HG03442 (cell line): ENCODE data around the gene LYRM1.
"Not testable (repeated sequence)": the region's sequence is repeated elsewhere in the genome, so short reads cannot be mapped to it uniquely, and the experiment has no call there.

Source experiments
- ATAC-seq: cut with Tn5 transposase; IDR thresholded peaks from one replicate; pipeline ENCODE4 v1.9.1; 2021; ENCODE audit warnings: mild to moderate bottlenecking, moderate library complexity; ENCODE audit not compliant: unreplicated experiment

LYRM1 gene

DNA sequence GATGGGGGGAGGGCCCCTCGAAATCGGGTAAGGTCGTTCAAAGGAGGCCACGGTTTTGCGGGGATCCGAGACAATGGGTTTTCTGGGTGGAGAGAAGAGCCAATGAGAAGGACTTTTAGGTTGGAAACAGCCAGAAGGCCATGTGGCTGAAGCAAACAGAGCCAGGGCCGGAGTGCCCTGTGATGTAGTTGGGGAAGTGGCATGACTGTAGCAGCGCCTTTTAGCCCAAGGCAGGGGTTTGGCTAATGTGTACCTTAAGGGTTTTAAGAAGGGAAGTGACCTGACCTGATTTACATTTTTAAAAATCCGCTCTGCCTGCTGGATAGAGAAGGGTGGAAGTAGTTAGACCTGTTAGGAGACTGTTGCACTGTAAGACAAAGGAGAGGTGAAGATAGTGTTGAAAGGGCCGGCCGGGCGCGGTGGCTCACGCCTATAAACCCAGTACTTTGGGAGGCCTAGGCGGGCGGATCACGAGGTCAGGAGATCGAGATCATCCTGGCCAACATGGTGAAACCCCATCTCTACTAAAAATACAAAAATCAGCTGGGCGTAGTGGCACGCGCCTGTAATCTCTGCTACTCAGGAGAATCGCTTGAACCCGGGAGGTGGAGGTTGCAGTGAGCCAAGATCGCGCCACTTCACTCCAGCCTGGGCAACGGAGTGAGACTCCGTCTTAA is 1.0 kb downstream of the LYRM1 start:
- no peak for ATAC-seq

DNA sequence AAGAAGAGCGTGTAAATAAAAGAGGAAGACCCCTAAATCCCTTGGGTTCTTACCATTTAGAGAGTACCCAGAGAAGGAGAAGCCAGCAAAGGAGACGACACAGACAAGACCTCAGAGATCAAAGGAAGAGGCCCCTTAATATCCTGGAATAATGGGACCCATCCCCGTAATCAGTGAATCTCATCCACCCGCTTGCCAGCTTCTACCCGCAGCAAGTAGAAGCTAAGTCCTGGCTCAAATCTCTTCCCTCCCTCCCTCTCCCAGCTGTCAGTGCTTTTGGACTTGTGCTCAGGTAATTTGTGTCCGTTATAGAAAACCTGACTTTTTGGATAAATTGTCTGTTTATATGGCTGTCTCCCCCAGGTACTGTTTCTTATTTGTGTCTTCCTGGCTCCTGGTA is 1.9 kb downstream of the LYRM1 start:
- no peak for ATAC-seq

DNA sequence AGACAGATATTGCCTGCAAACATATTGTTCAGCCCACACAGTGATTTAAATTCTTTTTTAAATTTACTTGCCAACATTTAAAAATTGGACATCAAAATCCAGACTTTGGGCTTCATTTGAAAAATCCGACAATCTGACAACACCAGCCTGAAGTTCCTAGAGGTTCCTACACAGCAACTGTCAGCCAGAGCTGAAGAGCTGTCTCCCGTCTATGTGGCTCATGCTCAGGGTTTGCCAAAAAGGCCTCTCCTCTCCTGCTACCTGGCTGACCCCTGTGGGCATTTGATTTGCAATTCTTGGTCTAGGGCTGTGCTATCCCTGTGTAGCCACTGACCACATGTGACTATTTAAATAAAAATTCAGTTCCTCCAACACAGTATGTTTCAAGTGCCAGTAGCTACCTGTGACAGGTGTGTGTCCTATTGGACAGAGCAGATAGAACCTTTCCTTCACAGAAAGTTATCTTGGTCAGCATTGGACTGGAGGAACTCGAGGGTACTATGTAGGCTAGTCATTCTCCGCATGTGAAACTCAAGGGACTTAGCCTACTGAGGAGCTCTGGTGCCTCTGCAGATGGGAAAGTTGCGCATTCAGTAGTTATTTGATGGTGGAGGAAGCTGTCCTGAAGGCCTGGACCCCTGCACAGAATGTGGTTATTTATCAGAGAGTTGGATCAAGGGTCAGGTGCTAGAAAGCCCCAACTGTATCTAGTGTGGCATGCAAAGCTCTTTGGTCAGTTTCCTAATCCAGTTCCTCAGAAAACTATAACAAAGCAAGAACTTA is 2.7 kb downstream of the LYRM1 start:
- ATAC-seq = no peak

DNA sequence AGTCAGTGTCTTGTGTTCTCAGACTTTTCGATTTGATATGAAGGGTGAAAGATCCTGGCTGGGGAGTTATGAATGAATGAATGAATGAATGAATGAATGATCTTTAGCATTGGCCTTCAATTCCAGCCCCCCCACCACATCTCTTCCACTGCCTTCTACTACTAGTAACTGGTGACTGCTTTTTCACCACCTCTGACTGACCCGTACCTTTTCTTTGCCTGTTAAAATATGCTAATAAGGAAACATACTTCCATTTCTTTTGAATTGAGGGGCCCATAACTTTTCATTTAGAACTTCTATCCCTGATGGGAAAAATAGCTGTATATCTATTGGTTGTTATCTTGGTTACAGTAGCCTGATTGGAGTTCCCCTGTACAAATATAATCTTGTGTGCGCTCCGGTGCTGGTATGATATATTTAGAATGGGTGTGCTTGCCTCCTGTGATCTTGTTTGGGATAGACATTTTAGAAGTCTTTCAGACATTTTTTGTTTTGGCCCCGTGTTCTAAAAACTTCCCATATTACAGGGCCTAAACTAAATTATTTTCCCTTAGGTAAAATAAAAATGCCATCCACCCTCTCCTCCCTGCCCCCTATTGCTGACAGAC is 3.4 kb downstream of the LYRM1 start:
- ATAC-seq = no peak

DNA sequence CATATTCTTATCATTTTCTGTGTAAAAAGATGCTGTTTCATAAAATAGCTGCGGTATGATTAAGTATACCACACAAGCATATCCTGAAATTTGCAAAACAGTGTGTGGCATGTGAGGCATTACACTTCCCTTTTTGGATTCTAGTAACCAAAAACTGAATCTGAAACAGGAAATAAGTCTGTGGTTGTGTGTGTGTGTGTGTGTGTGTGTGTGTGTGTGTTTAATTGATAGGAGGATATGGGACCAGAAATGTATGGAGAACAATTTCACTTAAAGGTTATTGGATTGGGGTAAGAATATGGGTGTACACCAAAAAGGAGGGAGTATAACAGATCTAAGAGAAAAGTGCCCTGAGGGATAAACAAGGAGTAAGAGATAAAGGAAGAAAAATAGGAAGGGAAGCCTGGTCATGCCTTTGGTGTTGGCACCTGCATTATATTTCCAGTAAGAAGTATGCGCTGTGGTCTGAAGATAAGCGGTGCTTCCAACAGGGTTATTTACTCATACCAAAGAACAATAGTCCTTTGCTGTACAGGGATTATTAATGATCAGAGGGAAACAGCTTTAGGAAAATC is 4.0 kb downstream of the LYRM1 start:
- ATAC-seq = no peak

DNA sequence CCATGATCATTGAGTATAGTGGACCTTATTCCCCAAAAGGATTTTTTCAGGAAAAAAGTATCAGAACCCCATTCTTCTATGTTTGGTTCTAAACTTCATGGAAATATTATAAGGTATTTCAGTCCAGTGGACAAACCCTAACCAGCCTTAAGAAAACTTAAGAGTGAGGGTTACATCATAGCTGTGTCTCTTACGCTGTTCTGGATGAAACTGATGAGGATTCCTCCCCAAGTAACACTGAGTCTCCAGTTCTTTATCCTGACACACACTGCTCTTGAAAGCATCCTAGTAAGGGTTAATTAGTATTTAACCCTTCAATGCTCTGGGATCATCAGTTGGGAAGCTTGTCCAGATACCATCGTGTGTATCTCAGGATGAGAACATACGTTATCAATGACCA is 5.0 kb downstream of the LYRM1 start:
- no peak for ATAC-seq

DNA sequence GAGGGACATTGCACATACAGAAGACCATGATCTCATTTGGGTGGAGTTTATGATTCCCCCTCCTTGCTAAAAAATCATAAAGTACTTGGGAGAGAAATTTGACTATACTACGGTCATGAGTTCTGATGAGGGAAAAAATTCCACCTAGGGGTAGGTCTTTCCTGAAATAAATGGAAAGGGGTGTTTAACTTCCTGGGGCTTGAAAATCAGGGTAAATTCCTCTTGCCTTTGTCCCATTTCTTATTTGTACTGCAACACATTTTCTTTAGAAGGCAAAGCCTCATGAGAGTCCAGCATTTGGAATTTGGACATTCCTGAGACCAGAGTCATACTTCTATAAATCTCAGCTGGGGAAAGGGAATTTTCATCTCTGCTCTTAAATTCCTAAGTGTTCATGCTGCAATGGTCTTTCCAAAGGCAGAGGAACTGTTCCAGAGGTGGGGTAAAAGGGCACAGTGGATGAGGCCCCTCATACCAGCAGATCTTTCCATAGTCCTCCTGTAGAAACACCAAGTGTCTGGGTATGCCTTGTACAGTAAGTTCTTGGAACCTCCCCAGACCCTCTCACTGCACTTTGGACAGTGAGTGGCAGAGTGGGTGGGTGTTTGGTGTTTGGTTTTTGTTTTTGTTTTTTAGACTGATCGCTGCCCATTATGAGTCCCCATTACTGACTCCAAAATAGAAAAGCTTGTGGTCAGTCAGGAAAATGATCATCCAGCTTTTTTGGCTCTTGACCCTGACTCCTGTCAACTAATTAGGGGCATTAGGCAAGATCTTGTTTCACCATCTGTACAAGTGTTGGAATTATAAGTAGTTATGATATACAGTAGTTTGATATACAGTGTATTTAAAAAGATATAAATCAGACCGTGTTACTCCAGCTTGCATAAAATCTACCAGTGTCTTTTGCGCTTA is 6.0 kb downstream of the LYRM1 start:
- no peak for ATAC-seq

DNA sequence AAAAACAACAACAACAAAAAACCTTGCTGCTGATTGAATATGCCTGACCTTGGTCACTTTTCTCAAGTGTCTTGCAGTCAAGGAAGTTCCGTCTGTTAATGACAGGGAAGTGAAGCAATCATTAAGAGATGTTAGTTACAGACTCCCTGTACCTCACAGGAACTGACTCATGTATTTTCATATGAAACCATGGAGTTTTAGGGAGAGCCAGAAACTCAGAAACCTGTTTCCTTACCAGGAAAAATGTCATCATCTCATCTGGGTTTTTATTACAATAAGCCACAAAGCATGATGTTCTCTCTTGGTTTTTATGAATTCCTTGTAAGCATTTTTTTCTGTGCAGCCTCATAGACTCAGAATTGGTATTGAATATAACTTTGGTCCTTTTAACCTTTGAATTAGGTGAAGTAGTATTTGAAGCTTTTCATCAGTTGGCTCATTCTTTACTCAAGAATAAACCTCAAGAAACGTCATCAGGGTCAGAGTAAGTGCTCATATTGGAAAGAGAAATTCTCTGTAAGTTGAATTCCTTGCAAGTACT is 10.3 kb downstream of the LYRM1 start:
- no peak for ATAC-seq

DNA sequence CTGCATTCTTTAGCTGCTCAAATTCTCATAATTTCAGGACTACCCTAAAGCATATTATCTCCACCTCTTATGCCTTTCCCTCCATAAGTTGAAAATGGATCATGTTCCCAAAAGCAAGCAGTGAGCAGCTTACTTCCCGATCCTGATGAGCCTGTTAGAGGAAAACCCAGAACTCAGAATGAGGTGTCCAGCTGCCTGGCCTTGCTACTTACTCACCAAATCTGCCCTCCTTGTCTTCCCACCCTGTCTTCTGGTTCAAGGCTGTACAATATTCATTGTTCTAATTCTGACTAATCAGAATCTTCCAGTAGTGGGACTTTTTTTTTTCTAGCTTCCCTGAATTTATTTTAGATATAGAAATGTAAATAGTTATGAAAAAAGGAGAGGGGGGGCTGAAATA is 10.8 kb downstream of the LYRM1 start:
- ATAC-seq = no peak

DNA sequence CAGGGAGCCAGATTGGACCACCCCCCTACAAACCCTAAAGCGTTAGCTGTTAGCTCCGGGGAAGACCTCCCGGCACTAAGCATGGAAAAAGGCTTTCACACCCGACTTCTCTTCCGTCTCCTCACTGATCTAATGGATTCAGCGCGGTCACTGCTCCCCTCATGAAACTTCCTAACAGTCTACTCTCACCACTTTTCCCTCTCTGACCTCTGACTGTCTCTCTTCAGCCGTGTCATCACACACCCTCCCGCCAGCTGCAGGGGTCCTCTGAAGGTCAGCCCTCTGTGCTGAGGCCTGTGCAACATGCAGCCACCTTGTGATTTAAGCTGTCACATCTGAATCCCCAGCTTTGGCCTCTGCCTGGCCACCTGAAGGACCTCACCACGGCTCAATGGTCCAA is 15.7 kb downstream of the LYRM1 start:
- no peak for ATAC-seq

DNA sequence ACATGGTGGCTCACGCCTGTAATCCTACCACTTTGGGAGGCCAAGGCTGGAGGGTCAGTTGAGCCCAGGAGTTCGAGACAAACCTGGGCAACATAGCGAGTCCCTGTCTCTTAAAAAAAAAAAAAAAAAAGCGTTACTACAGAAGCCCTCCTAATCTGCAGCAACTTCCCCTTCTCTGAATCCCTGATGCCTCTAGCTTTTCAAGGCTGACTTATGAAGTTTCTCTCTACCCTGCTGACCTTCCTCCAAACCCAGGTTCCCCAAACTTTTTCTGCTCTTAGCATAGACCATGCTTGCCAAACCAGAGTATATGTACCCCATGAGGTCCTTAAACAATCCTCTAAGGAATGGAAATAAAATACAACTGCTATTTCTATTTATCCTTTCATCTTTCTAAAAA is 16.4 kb downstream of the LYRM1 start:
- no peak for ATAC-seq

DNA sequence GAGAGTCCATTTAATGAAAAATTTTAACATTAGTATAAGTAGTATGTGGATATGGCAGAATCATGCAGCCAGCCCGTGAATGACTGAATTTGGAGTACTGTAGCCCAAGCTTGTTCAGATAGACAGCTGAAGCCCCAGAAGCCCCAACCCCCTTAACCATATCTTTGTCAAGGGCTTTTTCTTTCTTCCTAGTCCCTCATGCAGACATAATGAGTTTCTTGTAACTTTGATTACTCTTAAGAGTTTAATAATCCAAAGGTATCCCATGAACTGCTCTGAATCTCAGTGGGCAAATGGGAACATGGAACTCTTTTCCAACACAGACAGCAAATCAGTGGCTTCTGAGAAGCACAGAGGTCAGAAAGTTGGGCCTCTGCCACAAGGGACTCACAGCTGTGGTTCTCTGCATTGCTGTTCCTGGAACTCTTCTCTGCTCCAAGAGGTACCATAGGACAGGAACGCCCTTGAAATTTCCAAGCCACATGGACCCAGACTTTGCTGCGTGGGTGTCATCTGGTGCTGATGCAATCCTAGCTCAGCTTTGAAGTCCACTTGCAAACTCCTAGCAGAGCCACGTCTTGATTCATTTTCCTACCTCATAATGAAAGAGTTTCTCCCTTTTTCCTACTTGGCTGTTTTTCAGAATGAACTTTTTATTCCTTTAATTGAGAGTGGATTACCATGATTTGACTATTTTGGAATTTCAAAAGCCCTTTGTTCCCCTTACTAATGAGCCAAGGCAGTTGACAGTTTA is 18.1 kb downstream of the LYRM1 start:
- ATAC-seq = no peak

DNA sequence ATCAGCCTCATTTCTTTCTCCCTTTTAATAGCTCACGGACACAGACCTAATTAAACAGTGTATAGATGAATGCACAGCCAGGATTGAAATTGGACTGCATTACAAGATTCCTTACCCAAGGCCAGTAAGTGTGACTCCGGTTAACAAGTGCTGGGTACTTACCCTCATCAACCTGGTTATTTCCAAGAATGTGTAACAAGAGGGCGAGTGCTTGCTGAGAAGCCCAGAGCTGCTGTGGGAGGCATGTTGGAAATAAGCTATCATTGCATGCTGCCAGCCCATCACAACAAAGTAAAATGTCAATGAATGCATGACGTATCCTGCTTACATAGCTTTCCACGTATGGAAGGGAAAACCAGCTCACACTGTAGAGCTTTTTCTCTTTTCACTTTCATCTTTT is 19.5 kb downstream of the LYRM1 start:
- ATAC-seq = no peak

DNA sequence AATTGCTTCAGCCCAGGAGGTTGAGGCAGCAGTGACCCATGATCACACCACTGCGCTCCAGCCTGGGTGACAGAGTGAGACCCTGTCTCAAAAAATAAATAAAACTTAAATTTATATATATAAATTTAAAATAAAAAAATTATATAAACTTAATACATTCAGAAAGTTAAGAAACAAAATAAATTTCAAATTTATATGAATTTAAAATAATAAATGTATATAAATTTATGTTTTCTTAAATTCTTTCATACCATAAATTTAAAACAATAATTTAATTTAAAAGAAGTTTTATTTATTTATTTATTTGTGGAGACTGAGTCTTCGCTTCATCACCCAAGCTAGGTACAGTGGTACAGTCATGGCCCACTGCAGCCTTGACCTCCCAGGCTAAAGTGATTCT is 20.2 kb downstream of the LYRM1 start:
- no peak for ATAC-seq

DNA sequence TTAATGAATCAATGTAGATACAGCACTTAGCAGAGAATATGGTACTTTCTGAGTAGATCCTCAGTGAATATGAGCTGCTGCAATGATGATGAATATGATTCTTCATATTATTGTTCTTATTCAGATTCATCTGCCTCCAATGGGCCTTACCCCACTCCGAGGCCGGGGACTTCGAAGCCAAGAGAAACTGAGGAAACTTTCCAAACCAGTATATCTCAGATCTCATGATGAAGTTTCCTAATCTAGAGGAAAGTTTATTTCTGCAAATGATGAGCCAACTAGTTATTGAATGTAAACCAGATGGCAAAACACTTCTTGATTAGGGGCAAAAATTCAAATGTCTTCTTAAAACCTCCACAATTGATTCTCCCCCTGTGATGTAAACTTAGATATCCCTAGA is 23.3 kb downstream of the LYRM1 start:
- no peak for ATAC-seq

DNA sequence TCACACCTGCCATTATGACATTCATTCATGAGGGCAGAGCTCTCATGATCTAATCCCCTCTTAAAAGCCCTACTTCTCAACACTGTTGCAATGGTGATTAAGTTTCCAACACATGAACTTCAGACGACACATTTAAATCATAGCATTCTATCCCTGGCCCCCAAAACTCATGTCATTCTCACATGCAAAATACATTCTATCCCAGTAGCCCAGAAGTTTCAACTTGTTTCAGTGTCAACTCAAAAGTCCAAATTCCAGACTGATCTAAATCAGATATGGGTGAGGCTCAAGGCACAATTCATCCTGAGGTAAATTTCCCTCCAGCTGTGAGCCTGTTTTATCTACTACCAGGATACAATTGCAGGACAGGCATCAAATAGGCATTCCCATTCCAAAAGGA is 25.2 kb downstream of the LYRM1 start:
- no peak for ATAC-seq

DNA sequence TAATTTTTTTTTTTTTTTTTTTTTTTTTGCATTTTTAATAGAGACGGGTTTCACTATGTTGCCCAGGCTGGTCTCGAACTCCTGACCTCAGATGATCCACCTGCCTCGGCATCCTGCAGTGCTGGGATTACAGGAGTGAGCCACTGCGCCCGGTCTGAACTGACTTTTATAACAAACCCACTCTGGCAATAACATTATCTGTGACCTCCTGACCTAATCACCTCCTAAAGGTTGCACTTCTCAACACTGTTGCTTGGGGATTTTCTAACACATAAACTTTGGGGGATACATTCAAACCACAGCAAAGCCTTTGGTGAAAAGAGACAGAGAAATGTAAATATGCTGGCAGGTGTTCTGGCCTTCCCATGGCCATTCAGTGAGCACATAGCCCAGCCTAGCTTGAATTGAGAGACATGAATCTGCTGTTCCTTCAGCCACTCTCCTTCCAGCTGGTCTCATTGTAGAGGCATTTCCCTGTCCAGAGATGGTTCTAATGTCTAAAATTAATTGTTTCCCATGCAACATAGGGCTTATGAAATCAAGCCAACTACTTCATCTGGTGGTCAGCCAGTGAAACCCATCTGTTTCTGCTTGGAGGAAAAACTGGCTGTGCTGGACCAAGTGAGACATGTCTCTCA is 28.3 kb downstream of the LYRM1 start:
- ATAC-seq = no peak

DNA sequence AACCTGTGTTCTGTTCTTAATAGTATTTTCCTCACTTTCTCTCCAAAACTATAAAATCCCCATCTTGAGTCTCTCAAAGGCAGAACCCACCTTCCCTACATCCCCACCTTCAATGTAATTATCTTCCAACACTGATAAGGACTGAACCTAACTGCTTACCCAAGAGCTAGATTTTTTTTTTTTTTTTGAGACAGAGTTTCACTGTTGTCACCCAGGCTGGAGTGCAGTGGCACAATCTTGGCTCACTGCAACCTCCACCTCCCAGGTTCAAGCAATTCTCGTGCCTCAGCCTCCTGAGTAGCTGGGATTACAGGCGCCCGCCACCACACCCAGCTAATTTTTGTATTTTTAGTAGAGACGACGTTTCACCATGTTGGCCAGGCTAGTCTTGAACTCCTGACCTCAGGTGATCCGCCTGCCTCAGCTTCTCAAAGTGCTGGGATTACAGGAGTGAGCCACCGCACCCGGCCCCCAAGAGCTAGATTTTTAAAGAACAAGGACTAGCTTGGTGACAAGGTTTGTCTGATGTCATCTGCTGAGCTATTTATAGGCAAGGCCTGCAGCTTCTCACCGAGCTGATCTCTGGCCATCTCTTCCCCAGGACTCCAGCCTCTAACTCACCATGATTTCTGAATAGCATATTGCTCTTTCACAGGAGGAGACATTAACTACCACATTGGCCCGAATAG is 29.2 kb downstream of the LYRM1 start:
- not testable (repeated sequence) for ATAC-seq

DNA sequence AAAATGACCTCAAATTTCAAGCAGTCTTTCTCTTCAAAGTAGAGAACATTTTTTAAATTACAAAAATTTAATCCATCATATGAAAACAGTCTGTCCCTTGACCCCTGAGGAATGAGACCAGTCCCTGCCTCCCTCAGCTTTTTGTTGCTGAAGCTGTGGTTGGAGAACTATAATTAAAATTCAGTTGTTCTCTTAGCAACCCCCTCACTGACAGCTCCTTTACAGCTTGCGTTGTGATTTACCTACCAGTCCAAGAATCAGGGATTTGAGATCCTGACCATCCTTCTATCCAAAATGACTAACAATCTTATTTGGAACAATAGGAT is 29.8 kb downstream of the LYRM1 start:
- no peak for ATAC-seq
